ENCODE measurements around the gene FGF11.
"Not testable (repeated sequence)": the region's sequence is repeated elsewhere in the genome, so short reads cannot be mapped to it uniquely, and the experiment has no call there.

FGF11 gene

DNA sequence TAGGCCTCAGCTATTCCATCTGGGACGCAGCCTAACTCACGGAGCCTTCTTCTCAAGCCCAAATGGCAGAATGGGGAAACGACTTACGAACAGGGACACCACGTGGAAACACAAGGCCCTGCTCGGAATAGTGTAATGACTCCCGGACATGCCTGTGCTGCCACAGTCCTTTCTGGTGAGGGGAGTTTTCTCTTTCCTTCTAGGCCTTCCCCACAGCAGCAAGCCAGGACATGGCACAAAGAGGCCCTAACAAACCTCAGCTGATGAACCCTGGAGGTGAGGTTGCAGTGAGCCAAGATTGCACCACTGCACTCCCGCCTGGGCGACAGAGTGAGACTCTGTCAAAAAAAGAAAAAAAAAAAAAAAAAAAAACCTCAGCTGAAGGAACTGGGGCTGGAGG lies 24.8 kb downstream of the FGF11 start:
- no peak for DNase-seq

DNA sequence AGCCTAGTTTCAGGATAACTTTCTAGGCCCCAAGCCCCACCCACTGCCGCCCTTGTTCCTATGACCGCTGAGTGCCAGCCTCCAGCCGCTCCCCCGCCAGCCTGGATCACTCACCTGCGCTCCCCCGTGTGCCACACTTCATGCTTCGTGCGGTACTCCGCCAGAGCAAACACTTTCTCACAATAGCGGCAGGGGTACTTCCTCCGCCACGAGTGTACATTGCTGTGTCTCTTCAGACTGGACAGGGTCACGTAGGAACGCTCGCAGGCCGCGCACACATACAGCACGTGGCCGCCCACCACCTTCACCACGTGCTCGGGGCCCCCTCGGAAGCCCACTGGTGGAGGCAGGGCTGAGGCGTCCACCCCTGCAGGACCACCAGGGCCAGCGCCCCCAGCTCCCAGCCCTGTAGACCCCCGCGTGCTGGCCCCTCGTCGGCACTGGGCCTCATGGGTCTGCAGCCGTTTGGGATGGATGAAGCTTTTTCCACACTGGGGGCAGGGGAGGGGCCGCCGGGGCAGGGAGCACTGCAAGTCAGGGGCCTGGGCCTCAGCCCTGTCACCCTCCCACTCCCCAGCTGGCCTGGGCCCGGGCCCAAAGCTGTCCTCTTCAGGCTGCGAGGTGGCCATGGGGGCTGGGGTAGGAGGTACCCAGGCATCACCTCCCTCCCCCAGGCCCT lies 26.4 kb downstream of the FGF11 start:
- no peak for DNase-seq

GRCh38 chr17:7466318-7466638 lies 27.0 kb downstream of the FGF11 start:
- DNase-seq = no peak

- no peak for DNase-seq
These were observed 27.5 kb downstream of the FGF11 start for GRCh38 chr17:7466639-7467341.

GRCh38 chr17:7467498-7467897 lies 28.2 kb downstream of the FGF11 start:
- no peak for DNase-seq

DNA sequence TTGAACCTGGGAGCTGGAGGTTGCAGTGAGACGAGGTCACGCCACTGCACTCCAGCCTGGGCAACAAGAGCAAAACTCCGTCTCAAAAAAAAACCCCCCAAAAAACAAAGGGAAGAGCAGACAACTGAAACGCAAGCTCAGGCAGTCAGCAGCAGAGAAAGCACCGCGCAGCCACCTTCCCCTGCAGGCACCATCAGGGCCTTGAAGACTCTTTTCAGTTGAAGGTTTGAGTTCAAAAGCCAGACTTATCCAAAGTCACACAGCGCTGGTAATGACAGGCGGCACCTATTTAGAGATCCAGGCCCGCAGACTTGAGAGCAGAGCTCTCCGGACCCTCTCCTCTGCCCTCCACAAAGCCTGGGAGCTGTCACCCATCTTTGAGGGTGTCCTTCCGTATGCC lies 29.0 kb downstream of the FGF11 start:
- no peak for DNase-seq

GRCh38 chr17:7468804-7469389 lies 29.6 kb downstream of the FGF11 start:
- no peak for DNase-seq

DNA sequence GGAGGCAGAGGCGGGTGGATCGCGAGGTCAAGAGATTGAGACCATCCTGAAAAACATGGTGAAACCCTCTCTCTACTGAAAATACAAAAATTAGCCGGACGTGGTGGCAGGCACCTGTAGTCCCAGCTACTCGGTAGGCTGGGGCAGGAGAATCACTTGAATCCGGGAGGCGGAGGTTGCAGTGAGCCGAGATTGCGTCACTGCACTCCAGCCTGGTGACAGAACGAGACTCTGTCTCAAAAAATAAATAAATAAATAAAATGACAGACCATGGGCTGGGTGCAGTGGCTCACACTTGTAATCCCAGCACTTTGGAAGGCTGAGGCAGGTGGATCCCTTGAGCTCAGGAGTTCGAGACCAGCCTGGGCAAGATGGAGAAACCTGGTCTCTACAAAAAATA lies 30.5 kb downstream of the FGF11 start:
- not testable (repeated sequence) for DNase-seq

DNA sequence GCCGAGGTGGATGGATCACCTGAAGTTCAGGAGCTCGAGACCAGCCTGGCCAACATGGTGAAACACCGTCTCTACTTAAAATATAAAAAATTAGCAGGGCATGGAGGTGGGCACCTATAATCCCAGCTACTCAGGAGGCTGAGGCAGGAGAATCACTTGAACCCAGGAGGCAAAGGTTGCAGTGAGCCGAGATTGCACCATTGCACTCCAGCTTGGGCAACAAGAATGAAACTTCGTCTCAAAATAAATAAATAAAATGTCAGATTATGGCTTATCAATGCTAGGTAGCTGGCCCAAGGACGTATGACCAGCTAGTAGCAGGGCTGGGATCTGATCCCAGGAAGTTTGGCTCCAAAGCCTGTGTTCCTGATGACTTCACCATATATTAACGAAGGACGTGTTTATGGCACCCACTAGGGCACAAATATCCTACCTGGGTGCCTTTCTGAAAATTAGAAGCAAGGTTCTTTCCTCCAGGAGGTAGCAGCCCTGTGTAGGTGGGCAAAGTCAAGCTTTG lies 31.2 kb downstream of the FGF11 start:
- DNase-seq = not testable (repeated sequence)

- DNase-seq = no peak
These were observed 32.4 kb downstream of the FGF11 start for GRCh38 chr17:7471729-7472128.

DNA sequence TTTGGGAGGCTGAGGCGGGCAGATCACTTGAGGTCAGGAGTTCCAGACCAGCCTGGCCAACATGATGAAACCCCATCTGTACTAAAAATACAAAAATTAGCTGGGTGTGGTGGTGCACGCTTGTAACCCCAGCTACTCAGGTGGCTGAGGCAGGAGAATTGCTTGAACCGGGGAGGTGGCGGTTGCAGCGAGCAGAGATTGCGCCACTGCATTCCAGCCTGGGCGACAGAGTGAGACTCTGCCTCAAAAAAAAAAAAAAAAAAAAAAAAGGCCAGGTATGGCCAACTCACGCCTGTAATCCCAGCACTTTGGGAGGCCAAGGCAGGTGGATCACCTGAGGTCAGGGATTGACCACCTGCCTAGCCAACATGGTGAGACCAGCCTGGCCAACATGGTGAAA lies 35.5 kb downstream of the FGF11 start:
- DNase-seq = not testable (repeated sequence)

DNA sequence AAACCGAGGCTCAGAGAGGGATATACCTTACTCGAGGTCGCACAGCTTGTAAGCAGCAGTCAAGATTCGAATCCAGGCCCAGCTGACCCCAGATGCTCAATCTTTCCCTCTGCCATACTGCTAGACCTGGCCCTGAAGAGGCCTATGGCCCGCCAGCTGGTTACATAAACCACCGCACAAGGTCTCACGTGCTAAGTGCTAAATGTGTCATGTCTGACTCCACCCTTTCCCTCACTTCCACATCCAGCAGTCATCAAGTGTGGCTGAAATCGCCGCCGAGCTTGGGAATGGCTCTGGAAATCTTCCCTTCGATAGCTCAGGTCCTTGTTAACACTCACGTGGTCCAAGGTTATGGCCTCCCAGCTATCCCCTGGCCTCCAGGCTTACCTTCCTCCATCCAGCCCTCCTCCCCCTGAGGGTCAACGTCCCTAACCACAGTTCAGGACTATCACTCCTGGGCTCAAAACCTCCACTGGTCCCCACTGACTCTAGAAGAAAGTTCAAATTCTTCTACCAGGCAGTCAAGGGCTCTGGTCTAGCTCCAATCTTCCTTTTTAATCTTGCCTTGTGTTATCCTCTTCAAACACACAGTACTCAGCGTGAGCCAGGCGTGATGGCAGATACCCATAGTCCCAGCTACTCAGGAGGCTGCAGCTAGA lies 36.6 kb downstream of the FGF11 start:
- no peak for DNase-seq

- DNase-seq = no peak
These were observed 37.2 kb downstream of the FGF11 start for GRCh38 chr17:7476494-7476893.

- no peak for DNase-seq
These were observed 37.6 kb downstream of the FGF11 start for GRCh38 chr17:7476951-7477350.

GRCh38 chr17:7477392-7478275 lies 38.3 kb downstream of the FGF11 start:
- no peak for DNase-seq

DNA sequence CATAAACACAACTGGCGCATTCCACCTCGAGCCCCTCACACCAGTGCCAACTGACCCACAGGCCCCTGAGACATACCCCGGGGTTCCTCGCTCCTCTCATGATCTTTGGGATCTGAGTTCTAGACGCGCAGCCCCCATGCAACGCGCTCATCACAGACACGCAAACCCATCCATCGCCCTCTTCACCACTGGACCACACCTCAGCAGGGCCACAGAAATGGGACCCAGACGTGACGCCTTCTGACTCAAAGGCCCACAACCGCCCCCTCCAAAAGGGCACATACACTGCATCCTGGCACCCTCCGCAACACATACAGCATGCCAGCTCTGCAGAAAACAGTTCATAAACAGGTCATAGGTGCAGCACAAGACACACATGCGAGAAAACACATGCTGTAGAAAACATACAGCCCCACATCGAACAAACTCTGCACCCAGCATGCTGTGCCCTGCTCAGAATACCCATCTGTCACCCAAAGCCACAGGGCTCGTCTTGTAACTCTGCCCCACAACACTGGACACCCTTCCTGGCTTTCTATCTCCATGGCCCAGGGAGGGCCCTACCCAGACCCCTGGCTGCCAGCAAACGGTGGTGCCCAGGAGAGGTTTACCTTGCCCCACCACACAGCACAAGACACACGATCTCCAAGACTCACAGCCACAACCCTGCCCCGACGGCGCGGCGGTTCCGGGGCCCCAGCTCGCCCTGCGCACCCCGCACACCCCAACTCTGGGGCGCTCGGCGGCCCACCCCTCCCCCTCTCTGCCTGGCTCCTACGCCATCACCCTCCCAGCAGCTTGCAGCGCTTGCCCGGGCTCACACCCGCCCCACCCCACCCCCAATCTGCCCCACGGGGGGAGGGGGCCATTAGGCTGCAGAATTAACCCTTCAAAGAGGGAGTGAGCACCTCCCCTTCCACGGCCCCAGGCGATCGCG lies 39.2 kb downstream of the FGF11 start:
- no peak for DNase-seq

GRCh38 chr17:7479213-7480088 lies 40.1 kb downstream of the FGF11 start, which contains the start of gene ZBTB4:
Gene ZBTB4, minus strand, starts transcription at chr17:7479631. Its CDS starts 12,830 bp downstream, at chr17:7466801.
- DNase-seq = no peak

DNA sequence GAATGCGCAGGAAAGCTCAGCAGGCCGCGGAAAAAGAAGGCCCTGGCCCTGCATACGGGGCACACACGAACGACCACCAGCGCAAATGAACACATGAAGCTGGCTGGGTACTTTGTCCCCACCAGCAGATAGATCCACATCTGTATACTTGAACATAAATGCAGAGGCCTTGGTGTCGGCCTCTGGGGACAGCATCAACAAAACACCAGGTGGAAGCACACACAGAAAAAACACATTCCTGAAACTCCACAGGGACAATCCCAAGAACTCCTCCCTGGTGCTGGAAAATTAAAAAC lies 40.7 kb downstream of the FGF11 start:
- DNase-seq = no peak

DNA sequence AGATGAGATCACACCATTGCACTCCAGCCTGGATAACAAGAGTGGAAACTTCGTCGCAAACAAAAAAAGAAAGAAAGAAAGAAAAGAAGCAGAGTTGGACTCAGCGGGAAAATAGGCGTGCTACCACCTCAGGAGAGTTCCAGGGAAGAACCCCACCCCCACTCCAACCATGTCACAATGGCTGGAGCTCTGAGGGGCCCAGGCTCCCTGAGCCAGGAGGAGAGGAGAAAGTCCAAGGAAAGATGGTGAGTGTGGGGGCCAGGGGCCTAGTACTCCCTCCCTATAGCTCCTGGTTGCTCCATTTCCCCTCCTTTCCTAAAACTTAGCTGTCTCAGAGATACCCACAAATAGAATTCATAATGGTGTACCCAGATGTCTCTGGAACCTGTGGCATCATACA lies 42.0 kb downstream of the FGF11 start, which contains the start of gene SLC35G6:
TSS of gene SLC35G6 (plus strand) at position 172 of the 400 bp plus-strand sequence. CDS start at position 243, 71 bp downstream.
- not testable (repeated sequence) for DNase-seq

All from NCI-H2081 treated with DMSO at 0.1 percent for 48 hours (cell line).